Stimulated activated naive CD4-positive, alpha-beta T cell (primary cell): ENCODE results near the gene SGCA.
A peak's percentile ranks its signal among the peaks of the same experiment; 100 is the strongest.

Experiments
- DNase-seq, 6 experiments: peaks; one replicate each; lab custom pipeline; 2025; lab: John Stamatoyannopoulos, UW

The SGCA gene

DNA sequence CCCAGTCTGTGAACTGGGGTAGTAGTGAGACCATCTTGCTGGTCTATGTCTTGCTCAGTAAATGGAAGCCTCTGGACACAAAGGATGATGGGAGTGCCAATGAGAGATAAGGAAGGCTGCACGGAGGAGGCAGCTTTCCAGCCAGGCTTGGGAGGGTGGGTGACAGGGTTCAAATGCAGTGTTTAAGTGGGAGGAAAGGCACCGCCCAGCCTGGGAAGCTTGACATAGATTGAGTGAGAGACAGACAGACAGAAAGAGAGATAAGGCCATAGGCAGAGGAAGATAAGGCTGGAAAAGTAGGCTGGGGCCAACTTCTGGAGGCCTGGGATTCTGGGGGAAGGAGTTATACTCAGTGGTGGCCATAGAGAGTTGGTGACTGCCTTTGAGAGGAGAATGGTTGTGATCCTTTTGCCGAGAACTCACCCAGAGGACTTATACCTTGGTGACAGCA, 42.8 kb downstream of the SGCA start:
- no peak for DNase-seq

- no peak for DNase-seq
Observed at GRCh38 chr17:50209133-50209471, 43.3 kb downstream of the SGCA start.

DNA sequence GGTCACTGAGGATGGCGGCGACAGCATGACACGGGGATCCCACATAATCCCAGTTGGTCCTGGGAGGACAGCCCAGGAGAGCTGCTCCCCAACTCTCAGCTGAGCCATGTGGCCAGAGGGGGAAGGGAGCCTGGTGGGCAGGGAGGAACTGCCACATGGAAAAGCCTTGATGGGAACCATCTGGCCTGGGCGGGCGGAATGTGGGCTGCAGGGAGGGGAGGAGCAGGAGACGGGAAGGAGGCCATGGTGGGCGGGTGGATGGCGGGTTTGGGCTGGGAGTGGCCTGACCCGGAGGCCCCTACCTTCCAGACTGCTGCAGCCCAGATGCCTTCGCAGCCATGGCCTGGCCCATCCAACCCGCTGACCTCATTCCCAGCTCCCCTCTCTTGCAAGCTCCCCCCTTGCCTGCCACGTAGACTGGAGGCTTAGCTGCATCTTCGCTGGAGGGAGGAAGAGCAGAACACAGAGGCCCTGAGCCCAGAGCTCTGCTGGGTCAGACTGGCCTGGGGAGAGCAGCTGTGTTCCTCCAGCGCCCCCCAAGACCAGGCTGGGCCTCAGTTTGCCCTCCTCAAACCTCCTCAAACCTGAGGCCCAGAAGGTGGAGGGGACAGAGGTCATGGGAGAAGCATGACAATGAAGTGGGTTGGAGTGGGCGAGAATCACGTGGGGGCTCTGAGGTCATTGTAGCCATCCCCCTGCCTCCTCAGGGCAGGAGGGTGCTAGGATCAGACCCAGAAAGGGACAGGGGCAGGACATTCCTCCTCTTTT, 43.9 kb downstream of the SGCA start:
- no peak for DNase-seq

- DNase-seq, result no peak
Observed at GRCh38 chr17:50210240-50211225, 44.7 kb downstream of the SGCA start.

GRCh38 chr17:50211249-50212120, 45.7 kb downstream of the SGCA start:
- no peak for DNase-seq

DNA sequence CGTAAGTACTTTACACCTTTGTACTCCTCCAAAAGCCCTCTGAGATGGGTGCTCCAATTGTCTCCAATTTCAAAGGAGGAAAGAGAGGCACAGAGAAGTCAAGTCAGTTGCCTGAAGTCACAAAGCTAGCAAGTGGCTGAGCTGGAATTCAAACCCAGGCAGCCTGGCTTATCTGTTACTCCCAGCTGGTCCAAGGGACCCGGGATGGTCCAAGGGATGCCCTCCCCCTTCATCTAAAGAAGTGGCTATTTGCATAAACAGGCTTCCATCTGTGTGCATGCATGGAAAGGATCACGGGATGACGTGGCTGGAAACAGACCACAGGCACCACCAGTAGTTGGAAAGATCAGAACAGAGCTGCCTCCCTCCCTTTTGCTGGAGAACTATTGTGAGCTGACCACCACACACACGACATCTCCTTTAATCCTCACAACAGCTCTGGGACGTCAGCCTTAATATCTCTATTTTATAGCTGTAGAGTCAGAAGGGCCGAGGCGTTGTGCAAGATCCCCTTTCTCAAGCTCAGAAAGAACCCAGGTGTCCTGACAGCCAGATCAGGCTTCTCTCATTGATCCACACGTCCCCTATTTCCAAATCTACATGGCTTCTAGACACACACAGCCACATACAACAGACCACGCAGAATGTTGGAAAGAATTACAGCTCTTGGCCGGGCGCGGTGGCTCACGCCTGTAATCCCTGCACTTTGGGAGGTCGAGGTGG, 46.5 kb downstream of the SGCA start:
- no peak for DNase-seq

DNA sequence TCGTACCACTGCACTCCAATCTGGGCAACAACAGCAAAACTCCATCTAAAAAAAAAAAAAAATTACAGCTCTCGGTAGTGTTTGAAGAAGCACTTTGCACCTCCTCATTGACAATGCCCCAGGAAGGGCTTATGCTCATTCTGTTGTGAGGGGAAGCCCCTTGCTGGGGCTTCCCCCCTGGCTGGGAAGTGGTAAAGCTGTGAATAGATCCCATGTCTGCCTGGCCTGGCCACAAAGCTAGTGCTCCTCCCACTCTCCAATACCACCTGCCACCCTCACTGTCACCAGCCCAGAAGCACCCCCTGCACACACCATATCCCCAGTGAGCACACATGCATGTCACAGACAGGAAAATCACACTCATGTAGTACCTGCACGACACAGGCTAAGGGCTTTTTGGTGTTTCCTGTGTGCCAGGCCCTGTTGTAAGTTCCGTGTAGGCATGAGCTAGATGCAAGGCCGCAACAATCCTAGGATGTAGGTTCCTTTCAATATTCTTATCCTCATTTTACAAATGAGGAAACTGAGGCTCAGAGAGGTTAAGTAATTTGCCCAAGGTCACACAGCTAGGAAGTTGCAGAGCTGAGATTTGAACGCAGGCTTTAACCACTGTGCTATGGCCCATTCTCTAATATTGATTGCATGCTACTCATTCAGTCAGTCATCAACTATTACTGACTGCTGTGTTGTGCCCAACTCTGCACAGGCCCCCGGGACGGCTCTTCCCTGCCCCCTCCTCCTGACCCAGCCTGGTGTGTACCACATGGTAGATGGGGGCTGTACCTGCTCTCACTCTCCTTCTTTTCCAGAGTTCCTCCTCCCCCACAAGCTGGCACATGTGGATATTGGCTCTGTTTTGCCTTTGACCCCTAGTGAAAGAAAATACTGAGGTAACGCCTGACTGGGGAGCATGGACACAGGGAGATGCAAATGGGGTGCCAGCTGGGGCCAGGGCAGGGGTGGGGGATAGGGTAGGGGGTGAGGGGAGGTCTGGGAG, 47.5 kb downstream of the SGCA start:
- DNase-seq, result peak in 1 of 6 experiments; percentile 7

- DNase-seq, result no peak
Observed at GRCh38 chr17:50214976-50215760, 49.4 kb downstream of the SGCA start.

- no peak for DNase-seq
Observed at GRCh38 chr17:50217591-50217990, 51.8 kb downstream of the SGCA start.

DNA sequence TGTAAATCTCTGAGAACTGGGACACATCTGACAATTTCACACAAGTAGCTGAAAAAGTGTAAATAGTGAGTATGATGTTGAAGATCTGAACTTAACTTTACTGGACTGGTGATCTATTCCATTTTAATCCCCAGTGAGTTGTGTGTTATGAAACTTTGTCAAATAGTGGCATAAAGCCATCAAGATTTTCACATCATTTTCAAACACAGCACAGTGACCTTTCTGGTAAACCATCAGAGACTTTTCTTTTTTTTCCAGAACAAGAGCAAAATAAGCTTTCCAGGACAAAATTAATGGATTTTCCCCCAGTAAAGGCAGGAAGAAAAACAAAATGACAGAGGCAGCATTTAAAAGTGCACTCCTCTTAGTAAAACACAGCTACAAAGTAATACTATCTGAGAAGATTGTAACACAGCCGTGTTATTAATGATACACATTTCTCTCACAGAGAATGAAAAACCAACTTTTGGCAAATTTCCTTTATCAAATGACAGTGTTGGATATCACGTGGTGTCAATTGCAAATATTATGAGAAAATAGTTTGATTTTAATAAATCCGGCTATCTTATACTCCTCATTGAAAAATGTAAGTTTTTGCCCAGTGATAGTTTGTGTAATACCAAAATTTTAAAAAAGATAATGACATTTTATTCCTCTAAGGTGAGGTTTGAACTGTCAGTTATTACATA, 52.4 kb downstream of the SGCA start:
- DNase-seq, result no peak

DNA sequence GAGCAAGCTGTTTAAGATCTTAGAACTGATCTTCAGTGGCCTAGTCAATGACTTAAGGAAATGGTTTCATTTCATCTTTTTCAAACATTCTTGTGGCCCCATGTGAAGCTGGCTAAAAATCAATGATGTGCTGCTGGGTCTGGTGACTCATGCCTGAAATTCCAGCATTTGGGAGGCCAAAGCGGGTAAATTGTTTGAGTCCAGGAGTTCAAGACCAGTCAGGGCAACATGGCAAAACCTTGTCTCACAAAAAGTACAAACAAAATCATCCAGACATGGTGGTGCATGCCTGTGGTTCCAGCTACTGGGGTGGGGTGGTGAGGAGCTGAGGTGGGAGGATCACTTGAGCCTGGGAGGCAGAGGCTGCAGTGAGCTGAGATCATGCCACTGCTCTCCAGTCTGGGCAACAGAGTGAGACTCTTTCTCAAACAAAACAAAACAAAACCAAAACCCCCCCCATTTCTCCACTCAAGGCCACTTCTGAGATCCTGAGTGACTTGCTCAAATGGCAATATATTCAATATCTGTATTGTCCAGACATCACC, 53.0 kb downstream of the SGCA start:
- no peak for DNase-seq

GRCh38 chr17:50219342-50219741, 53.5 kb downstream of the SGCA start:
- DNase-seq, result no peak

DNA sequence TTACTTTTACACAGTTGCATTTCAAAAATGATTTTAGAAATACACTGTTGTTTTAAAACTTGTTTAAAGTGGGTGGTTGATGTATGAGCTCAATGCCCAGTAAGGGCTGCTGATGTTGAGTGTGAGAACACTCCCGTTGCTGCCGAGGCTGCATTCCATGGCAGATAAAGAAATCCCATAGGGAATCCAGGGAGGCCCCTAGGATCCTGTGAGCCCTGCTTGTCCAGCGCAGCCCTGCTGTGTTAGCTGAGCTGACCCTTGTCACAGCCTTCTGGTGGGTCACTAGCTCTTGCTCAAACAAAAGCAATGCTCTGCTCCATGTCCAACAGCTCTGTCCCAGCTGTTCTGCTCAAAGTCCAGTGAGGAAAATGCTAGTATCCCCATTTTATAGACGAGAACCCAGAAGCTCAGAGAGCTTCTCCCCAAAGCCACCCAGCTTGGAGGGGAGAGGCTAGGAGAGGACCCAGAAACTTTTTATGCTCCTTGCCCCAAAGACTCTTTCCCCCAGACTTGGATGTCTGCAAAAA, 54.2 kb downstream of the SGCA start:
- no peak for DNase-seq

DNA sequence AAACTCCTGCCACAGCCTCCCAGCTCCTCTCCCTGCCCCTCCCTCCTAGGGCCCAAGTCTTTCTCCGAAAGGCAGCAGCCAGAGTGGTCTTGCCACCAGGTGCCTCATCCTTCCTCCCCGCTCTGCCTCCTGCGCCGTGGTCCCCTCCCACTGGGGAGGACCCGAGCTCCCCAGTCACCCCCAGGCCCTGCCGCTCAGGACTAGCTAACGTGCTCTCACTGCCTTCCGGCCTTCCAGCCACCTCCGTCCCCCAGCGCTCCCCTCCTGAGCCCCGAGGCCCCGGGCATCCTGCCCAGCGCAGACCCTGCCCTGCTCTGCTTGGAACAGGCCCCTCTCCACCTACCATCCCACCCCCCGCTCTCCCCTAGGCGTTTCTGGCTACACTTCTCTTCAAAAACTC, 55.0 kb downstream of the SGCA start:
- no peak for DNase-seq

DNA sequence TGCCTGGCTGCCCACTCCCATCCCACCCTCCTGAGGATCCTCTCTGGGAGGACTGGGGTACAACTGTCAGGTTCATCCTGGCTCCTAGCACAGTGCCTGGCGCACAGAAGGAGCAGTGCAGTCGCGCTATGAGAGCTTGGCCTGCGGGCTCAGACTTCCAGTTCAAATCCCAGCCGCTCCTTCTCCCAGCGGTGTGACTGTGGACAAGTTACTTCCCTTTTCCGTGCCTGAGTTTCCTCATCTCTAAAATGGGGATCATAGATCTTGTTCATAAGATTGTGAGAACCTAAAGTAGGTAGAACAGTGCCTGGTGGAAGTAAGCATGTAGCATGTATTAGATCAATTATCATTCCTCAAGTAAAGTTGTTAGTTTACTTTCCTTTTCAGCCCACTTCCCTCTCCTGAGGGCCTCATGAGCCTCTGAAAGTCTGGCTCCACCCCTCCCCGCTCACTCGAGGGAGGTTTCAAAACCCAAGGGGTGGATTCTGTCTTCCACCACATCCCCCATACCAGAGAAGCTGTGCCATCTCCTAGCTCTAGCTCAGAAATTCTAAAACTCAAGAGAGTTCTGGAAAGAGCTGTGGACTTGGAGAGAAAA, 55.6 kb downstream of the SGCA start:
- DNase-seq, result no peak

- DNase-seq, result no peak
Observed at GRCh38 chr17:50221864-50222545, 56.2 kb downstream of the SGCA start.

GRCh38 chr17:50222922-50223321, 57.1 kb downstream of the SGCA start:
- no peak for DNase-seq
